A549 treated with CpdA at 1 μM for 4 hours (cell line): Measurements from ENCODE around the gene CLDN8. TPM values are rescaled to one million over a fixed set of nuclear protein-coding genes. Genes with fewer than 3 reads are reported as not detected.

Source experiments
- total RNA-seq: library from RNA; stranded (reverse); fragments of 200-300 nt; extraction: Qiagen RNA extraction; gene quantifications from 5 replicates; pipeline ENCODE4 v1.2.3, GENCODE V29; 2022; ENCODE audit warnings: low read depth

The CLDN8 gene
- not detected in 5 replicates for total RNA-seq

DNA sequence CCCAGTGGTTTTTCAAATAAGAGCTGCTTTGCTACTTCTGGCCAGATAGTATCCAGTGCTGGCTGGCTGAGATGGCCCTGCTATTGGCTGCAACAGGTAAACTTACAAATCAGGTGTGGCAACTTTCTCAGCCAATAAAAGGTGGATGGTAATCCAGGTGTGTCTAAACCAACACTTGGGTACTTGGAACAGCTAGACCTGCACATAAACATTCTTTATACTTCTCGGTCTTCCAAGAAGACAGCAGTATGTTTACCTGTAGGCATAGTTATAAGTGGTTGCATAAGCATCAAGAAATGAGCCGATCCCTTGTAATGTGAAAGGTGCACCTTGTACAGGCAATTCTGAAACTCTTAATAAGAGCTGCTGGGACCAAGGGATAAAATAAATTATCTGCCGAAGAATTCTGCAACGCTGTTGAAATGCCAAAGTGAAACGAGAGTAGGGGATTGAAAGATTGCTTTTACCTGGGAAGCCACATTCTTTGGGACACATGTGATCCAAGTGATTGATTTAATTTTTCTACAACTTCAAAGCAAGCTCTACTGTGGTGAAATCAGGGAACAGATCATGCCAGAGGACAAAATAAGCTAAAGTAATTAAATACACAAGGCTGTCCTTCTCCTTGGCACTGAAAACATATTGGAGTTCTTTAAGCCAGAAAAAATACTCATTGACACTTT lies at the start of gene CLDN8:
Gene CLDN8, minus strand, starts transcription at position 57 of the 683 bp plus-strand sequence. CDS start 172 bp downstream, outside the sequence.

DNA sequence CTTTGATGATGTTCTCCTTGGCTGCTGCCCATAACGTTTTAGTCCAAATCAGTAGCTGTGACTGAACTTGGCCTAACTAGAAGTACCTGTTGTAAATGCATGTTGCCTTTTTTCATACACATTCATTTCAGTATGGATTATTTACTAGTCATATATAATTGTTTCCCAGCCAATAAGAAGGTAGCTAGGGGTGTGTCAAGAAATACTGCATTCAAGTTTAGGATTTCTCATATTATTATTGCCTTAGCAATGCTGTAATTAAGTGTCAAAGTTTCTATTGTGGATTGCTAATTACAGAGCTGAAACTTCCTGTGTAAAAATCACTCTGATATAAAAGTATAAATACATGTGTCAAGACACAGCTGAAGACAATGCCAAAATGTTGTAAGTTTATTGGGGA lies 49.2 kb downstream of the CLDN8 start, which contains the start of gene CLDN17:
Gene CLDN17, minus strand, starts transcription at position 101 of the 400 bp plus-strand sequence. CDS start 188 bp downstream, outside the sequence.

Other genes with a start within 250 kb of the CLDN8 start
- not detected in 5 replicates for gene CLDN17, start 49.3 kb downstream of the CLDN8 start, total RNA-seq
- not detected in 5 replicates for gene KRTAP24-1, start 66.9 kb upstream of the CLDN8 start, total RNA-seq
- not detected in 5 replicates for gene KRTAP25-1, start 73.4 kb upstream of the CLDN8 start, total RNA-seq
- not detected in 5 replicates for gene KRTAP26-1, start 104.2 kb upstream of the CLDN8 start, total RNA-seq
- not detected in 5 replicates for gene KRTAP27-1, start 121.6 kb upstream of the CLDN8 start, total RNA-seq
- gene KRTAP23-1, start 132.5 kb upstream of the CLDN8 start, total RNA-seq, result not detected in 5 replicates
- not detected in 5 replicates for gene KRTAP13-2, start 156.2 kb upstream of the CLDN8 start, total RNA-seq
- not detected in 5 replicates for gene KRTAP13-1, start 179.9 kb upstream of the CLDN8 start, total RNA-seq
- not detected in 5 replicates for gene KRTAP13-3, start 209.8 kb upstream of the CLDN8 start, total RNA-seq
- gene KRTAP13-4, start 214.1 kb upstream of the CLDN8 start, total RNA-seq, result not detected in 5 replicates
- gene KRTAP15-1, start 224.2 kb upstream of the CLDN8 start, total RNA-seq, result not detected in 5 replicates